WTC11 (cell line): ENCODE measurements around the gene PRKN.

Experiments used
- AR ChIP-seq: fragments of 250-450 bp; sonication (Bioruptor Pico); IDR thresholded peaks from 2 replicates; pipeline ENCODE4 v1.9.0; 2021; ENCODE audit warnings: mild to moderate bottlenecking
- ATF2 ChIP-seq: sonication (generic); formaldehyde crosslinking; IDR thresholded peaks from 2 replicates; pipeline ENCODE4 v1.8.1; 2022; ENCODE audit warnings: low read depth, missing genetic modification reagents, borderline replicate concordance
- NFE2L1 ChIP-seq: sonication (generic); formaldehyde crosslinking; IDR thresholded peaks from 2 replicates; pipeline ENCODE4 v1.8.1; 2023; ENCODE audit warnings: missing genetic modification reagents
- NFYB ChIP-seq: sonication (generic); formaldehyde crosslinking; conservative IDR thresholded peaks from 2 replicates; pipeline ENCODE4 v1.8.0; 2022; ENCODE audit warnings: low read depth, missing genetic modification reagents
- NR2C2 ChIP-seq: sonication (generic); formaldehyde crosslinking; IDR thresholded peaks from 2 replicates; pipeline ENCODE4 v1.8.0; 2022; ENCODE audit warnings: mild to moderate bottlenecking, missing genetic modification reagents
- TF ChIP-seq, protein P1 (sequence below): fragments of 200-600 bp; IDR thresholded peaks from 2 replicates; pipeline ENCODE4 v1.8.0; 2022; ENCODE audit warnings: antibody characterized with exemption
- TF ChIP-seq, protein P2 (sequence below): sonication (generic); formaldehyde crosslinking; IDR thresholded peaks from 2 replicates; pipeline ENCODE4 v1.8.1; 2023; ENCODE audit warnings: mild to moderate bottlenecking, missing genetic modification reagents, moderate library complexity
- TF ChIP-seq, protein P3 (sequence below): sonication (generic); formaldehyde crosslinking; conservative IDR thresholded peaks from 2 replicates; pipeline ENCODE4 v1.8.1; 2022; ENCODE audit warnings: mild to moderate bottlenecking, missing genetic modification reagents
- TF ChIP-seq, protein P4 (sequence below): sonication (generic); formaldehyde crosslinking; IDR thresholded peaks from 2 replicates; pipeline ENCODE4 v1.8.0; 2022; ENCODE audit warnings: mild to moderate bottlenecking, missing genetic modification reagents

DNA sequence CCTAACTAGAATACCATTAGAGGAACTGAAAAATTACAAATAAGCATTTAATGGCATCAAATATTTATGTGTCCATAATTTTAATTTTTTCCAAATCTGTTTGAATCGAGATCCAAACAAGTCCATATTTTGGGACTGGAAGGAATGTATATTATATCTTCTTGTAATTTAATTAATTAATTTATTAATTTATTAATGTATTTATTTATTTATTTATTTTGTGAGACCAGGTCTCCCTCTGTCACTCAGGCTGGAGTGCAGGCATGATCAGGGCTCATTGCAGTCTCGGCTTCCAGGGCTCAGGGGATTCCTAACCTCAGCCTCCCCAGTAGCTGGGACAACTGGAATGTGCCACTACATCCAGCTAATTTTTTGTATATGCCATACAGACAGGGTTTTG is 453.6 kb downstream of the PRKN start:
- TF ChIP-seq, protein P1, sequence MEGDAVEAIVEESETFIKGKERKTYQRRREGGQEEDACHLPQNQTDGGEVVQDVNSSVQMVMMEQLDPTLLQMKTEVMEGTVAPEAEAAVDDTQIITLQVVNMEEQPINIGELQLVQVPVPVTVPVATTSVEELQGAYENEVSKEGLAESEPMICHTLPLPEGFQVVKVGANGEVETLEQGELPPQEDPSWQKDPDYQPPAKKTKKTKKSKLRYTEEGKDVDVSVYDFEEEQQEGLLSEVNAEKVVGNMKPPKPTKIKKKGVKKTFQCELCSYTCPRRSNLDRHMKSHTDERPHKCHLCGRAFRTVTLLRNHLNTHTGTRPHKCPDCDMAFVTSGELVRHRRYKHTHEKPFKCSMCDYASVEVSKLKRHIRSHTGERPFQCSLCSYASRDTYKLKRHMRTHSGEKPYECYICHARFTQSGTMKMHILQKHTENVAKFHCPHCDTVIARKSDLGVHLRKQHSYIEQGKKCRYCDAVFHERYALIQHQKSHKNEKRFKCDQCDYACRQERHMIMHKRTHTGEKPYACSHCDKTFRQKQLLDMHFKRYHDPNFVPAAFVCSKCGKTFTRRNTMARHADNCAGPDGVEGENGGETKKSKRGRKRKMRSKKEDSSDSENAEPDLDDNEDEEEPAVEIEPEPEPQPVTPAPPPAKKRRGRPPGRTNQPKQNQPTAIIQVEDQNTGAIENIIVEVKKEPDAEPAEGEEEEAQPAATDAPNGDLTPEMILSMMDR: no peak
- no peak for TF ChIP-seq NR2C2 (CRISPR knock-in tag)
- no peak for TF ChIP-seq NFE2L1 (CRISPR knock-in tag)
- TF ChIP-seq, protein P2, sequence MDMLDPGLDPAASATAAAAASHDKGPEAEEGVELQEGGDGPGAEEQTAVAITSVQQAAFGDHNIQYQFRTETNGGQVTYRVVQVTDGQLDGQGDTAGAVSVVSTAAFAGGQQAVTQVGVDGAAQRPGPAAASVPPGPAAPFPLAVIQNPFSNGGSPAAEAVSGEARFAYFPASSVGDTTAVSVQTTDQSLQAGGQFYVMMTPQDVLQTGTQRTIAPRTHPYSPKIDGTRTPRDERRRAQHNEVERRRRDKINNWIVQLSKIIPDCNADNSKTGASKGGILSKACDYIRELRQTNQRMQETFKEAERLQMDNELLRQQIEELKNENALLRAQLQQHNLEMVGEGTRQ (CRISPR knock-in tag): no peak
- TF ChIP-seq, protein P3, sequence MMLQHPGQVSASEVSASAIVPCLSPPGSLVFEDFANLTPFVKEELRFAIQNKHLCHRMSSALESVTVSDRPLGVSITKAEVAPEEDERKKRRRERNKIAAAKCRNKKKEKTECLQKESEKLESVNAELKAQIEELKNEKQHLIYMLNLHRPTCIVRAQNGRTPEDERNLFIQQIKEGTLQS (CRISPR knock-in tag): no peak
- TF ChIP-seq AR (CRISPR knock-in tag): no peak
- TF ChIP-seq, protein P4, sequence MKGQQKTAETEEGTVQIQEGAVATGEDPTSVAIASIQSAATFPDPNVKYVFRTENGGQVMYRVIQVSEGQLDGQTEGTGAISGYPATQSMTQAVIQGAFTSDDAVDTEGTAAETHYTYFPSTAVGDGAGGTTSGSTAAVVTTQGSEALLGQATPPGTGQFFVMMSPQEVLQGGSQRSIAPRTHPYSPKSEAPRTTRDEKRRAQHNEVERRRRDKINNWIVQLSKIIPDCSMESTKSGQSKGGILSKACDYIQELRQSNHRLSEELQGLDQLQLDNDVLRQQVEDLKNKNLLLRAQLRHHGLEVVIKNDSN (CRISPR knock-in tag): no peak
- TF ChIP-seq NFYB (CRISPR knock-in tag): no peak
- TF ChIP-seq ATF2 (CRISPR knock-in tag): no peak
